Coronary artery (tissue), 2 donors: ENCODE results near the gene KRTCAP2.

Source experiments
- DNase-seq: peaks from one replicate; pipeline ENCODE4 v3.0.0-alpha.2; 2017; ENCODE audit warnings: low spot score
- H3K27ac ChIP-seq, 2 donors: fragments of 200-600 bp; sonication (generic); one replicate each; pipeline ENCODE4 v1.5.1; 2016 to 2019
- H3K4me3 ChIP-seq: fragments of 200-600 bp; sonication (generic); 2 replicates; pipeline ENCODE4 v1.5.1; 2016; ENCODE audit warnings: mild to moderate bottlenecking, moderate library complexity
- CTCF ChIP-seq: fragments of 200-600 bp; sonication (generic); IDR thresholded peaks from one replicate; pipeline ENCODE4 v1.5.1; 2019; ENCODE audit warnings: antibody characterized with exemption

KRTCAP2 gene

GRCh38 chr1:155125511-155125945 is 47.6 kb downstream of the KRTCAP2 start:
- DNase-seq = no peak
- Histone ChIP-seq H3K27ac (peak overlapping the region in 1 of 2 donors; percentile 76), H3K4me3 (no peak overlapping the region)
- no peak for TF ChIP-seq CTCF

- H3K27ac ChIP-seq = no peak overlapping the region
- no peak for TF ChIP-seq CTCF
- H3K4me3 ChIP-seq = no peak overlapping the region
- no peak for DNase-seq
Measured at GRCh38 chr1:155124503-155125463, 48.3 kb downstream of the KRTCAP2 start.

GRCh38 chr1:155123801-155124200 is 49.3 kb downstream of the KRTCAP2 start:
- H3K4me3 ChIP-seq = no peak overlapping the region
- DNase-seq = no peak
- no peak for TF ChIP-seq CTCF
- H3K27ac ChIP-seq = no peak overlapping the region

GRCh38 chr1:155122308-155122707 is 50.8 kb downstream of the KRTCAP2 start:
- H3K27ac ChIP-seq = no peak overlapping the region
- TF ChIP-seq CTCF = no peak
- no peak for DNase-seq
- H3K4me3 ChIP-seq = no peak overlapping the region

GRCh38 chr1:155121249-155121648 is 51.9 kb downstream of the KRTCAP2 start:
- Histone ChIP-seq H3K27ac (no peak overlapping the region), H3K4me3 (no peak overlapping the region)
- DNase-seq = no peak
- TF ChIP-seq CTCF = no peak

GRCh38 chr1:155120253-155120652 is 52.9 kb downstream of the KRTCAP2 start:
- no peak for DNase-seq
- no peak overlapping the region for H3K27ac ChIP-seq
- TF ChIP-seq CTCF = no peak
- H3K4me3 ChIP-seq = no peak overlapping the region
